Omental fat pad (tissue), 4 donors: Measurements from ENCODE around the gene ALKBH2. TPM values are rescaled to one million over a fixed set of nuclear protein-coding genes. Genes with fewer than 3 reads are reported as not detected.

ENCODE experiments used
- ATAC-seq: fragments of 150-250 bp; one replicate; pipeline ENCODE4 v1.9.1; 2016; ENCODE audit warnings: mild to moderate bottlenecking, moderate library complexity; ENCODE audit not compliant: low FRiP score
- DNase-seq: peaks from one replicate; pipeline ENCODE4 v3.0.0-alpha.2; 2019; ENCODE audit warnings: low spot score
- CTCF ChIP-seq, 3 donors: fragments of 450-650 bp; IDR thresholded peaks; one replicate each; pipeline ENCODE4 v1.5.1; 2016 to 2017; ENCODE audit warnings: antibody characterized with exemption in 3 of 3, mild to moderate bottlenecking in 3 of 3, moderate library complexity in 2 of 3
- total RNA-seq, 4 donors: library from RNA; depleted of rRNA; stranded (reverse); fragments of >200 nt; gene quantifications; one replicate each; pipeline ENCODE4 v1.1.0, GENCODE V29; 2016

ALKBH2 gene
- total RNA-seq, 4 donors from 2014 or later = 15.3 to 34.0 (median 17.5) TPM

GRCh38 chr12:109069307-109070271, 23.7 kb downstream of the ALKBH2 start:
- DNase-seq (no peak), ATAC-seq (no peak)
- no peak for TF ChIP-seq CTCF (IDR thresholded peaks at IDR 0.05)

GRCh38 chr12:109065853-109066193, 27.4 kb downstream of the ALKBH2 start:
- DNase-seq (no peak), ATAC-seq (no peak)
- TF ChIP-seq CTCF (IDR thresholded peaks at IDR 0.05) = no peak

- DNase-seq (no peak), ATAC-seq (no peak)
- no peak for TF ChIP-seq CTCF (IDR thresholded peaks at IDR 0.05)
Measured at GRCh38 chr12:109065154-109065852, 28.0 kb downstream of the ALKBH2 start.

- ATAC-seq = no peak
- TF ChIP-seq CTCF (IDR thresholded peaks at IDR 0.05) = no peak
- DNase-seq = no peak
Measured at GRCh38 chr12:109064143-109064542, 29.1 kb downstream of the ALKBH2 start.

GRCh38 chr12:109058773-109059172, 34.5 kb downstream of the ALKBH2 start:
- no peak for ATAC-seq
- no peak for TF ChIP-seq CTCF (IDR thresholded peaks at IDR 0.05)

GRCh38 chr12:109057376-109057775, 35.9 kb downstream of the ALKBH2 start:
- DNase-seq (no peak), ATAC-seq (no peak)
- TF ChIP-seq CTCF (IDR thresholded peaks at IDR 0.05) = no peak

More at GRCh38 chr12:109058773-109059172, 34.5 kb downstream of the ALKBH2 start:
- no peak for DNase-seq
